Measurements from ENCODE around the gene CDK19.

DNA sequence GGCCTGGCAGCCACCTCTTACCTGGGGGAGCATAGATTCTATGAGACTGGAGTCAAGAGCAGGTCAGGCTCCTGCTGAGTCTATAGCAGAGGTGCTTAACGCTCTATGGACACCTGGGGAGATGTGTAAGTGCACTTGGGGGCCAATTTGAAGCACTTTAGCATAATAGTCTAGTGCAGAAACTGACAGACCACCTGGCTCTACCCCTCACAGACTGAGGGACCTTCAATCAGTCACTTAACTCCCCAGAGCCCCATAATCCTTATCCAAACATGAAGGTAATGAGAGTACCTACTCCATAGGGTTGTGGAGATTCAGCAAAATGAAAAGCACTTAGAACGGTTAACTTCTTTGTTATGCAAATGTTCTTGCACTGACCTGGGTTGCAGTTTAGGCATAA is 251.6 kb downstream of the CDK19 start:
- no peak for TF ChIP-seq RAD51 (IDR thresholded peaks at IDR 0.05)
- no peak for TF ChIP-seq POLR2A (IDR thresholded peaks at IDR 0.05; ENCODE audit: low read depth, low read length)
- TF ChIP-seq MYC (IDR thresholded peaks at IDR 0.05; ENCODE audit: insufficient read depth, insufficient read length, insufficient replicate concordance, low read length, severe bottlenecking), result no peak
- TF ChIP-seq, protein P1, sequence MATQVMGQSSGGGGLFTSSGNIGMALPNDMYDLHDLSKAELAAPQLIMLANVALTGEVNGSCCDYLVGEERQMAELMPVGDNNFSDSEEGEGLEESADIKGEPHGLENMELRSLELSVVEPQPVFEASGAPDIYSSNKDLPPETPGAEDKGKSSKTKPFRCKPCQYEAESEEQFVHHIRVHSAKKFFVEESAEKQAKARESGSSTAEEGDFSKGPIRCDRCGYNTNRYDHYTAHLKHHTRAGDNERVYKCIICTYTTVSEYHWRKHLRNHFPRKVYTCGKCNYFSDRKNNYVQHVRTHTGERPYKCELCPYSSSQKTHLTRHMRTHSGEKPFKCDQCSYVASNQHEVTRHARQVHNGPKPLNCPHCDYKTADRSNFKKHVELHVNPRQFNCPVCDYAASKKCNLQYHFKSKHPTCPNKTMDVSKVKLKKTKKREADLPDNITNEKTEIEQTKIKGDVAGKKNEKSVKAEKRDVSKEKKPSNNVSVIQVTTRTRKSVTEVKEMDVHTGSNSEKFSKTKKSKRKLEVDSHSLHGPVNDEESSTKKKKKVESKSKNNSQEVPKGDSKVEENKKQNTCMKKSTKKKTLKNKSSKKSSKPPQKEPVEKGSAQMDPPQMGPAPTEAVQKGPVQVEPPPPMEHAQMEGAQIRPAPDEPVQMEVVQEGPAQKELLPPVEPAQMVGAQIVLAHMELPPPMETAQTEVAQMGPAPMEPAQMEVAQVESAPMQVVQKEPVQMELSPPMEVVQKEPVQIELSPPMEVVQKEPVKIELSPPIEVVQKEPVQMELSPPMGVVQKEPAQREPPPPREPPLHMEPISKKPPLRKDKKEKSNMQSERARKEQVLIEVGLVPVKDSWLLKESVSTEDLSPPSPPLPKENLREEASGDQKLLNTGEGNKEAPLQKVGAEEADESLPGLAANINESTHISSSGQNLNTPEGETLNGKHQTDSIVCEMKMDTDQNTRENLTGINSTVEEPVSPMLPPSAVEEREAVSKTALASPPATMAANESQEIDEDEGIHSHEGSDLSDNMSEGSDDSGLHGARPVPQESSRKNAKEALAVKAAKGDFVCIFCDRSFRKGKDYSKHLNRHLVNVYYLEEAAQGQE (IDR thresholded peaks at IDR 0.05; ENCODE audit: low read depth, low read length), result no peak
- TF ChIP-seq, protein P2, sequence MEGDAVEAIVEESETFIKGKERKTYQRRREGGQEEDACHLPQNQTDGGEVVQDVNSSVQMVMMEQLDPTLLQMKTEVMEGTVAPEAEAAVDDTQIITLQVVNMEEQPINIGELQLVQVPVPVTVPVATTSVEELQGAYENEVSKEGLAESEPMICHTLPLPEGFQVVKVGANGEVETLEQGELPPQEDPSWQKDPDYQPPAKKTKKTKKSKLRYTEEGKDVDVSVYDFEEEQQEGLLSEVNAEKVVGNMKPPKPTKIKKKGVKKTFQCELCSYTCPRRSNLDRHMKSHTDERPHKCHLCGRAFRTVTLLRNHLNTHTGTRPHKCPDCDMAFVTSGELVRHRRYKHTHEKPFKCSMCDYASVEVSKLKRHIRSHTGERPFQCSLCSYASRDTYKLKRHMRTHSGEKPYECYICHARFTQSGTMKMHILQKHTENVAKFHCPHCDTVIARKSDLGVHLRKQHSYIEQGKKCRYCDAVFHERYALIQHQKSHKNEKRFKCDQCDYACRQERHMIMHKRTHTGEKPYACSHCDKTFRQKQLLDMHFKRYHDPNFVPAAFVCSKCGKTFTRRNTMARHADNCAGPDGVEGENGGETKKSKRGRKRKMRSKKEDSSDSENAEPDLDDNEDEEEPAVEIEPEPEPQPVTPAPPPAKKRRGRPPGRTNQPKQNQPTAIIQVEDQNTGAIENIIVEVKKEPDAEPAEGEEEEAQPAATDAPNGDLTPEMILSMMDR (IDR thresholded peaks at IDR 0.05 in 2 of 3, conservative IDR thresholded peaks at IDR 0.05 in 1 of 3; ENCODE audit: control insufficient read depth in 2 of 3, extremely low read depth in 1 of 3, insufficient read depth in 1 of 3, low read depth in 3 of 3, low read length in 3 of 3), result no peak

All from GM12878 (cell line).